SK-N-MC (cell line): Measurements from ENCODE around the gene SCD5.

Experiments
- DNase-seq: peaks from one replicate; pipeline ENCODE4 v3.0.0-alpha.2; 2011; ENCODE audit warnings: low read depth, low spot score
- H3K27ac ChIP-seq: fragments of 200-600 bp; sonication (generic); 2 replicates; pipeline ENCODE4 v1.5.1; 2016; ENCODE audit warnings: mixed run types
- H3K36me3 ChIP-seq: fragments of 200-600 bp; sonication (generic); 2 replicates; pipeline ENCODE4 v1.6.1; 2017; ENCODE audit warnings: antibody characterized with exemption, low read length, mixed read lengths; ENCODE audit not compliant: insufficient read depth
- H3K4me3 ChIP-seq: fragments of 200-600 bp; sonication (generic); 2 replicates; pipeline ENCODE4 v1.5.1; 2016
- H3K9ac ChIP-seq: fragments of 200-600 bp; sonication (generic); 2 replicates; pipeline ENCODE4 v1.8.0; 2017; ENCODE audit warnings: mixed run types, mixed read lengths; ENCODE audit not compliant: insufficient read length
- H3K9me3 ChIP-seq: fragments of 200-600 bp; sonication (generic); 2 replicates; pipeline ENCODE4 v1.6.1; 2017; ENCODE audit warnings: low read depth, mild to moderate bottlenecking, antibody characterized with exemption, low read length, moderate library complexity, mixed read lengths
- EZH2 ChIP-seq: fragments of 200-600 bp; sonication (generic); IDR thresholded peaks from one replicate; pipeline ENCODE4 v1.6.1; 2017; ENCODE audit warnings: antibody characterized with exemption
- FOXP2 ChIP-seq: optimal IDR thresholded peaks from 2 replicates; pipeline ENCODE3; 2011; ENCODE audit warnings: mild to moderate bottlenecking, moderate library complexity; ENCODE audit not compliant: insufficient read depth; ENCODE audit errors: extremely low read length, control extremely low read depth
- POLR2AphosphoS5 ChIP-seq: IDR thresholded peaks from 2 replicates; pipeline ENCODE4 v1.6.1; 2012; ENCODE audit warnings: mild to moderate bottlenecking, low read depth, low read length, borderline replicate concordance

Gene SCD5

DNA sequence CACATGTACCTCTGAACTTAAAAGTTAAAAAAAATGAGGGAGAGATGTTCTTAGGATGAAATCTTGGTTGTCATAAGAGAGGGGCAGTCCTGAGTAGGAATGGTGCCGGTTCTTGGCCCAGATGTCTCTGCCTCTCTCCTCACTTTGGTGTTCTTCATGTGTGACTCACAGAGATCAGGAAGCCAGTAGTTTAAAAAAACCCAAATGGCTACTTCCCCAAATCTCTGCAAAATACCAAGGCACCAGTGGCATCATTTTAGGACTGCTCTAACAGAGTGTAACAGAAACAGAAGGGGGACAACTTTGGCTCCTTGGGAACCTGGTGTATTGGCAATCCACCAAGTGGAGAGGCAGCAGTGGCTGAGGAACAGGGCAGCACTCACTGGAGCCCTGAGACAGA lies 116.8 kb downstream of the SCD5 start:
- no peak overlapping the region for H3K4me3 ChIP-seq
- no peak for DNase-seq
- TF ChIP-seq FOXP2 (no peak), POLR2AphosphoS5 (no peak), EZH2 (no peak)
- H3K36me3 ChIP-seq, result no peaks in the 10 kb centered on the region; the same call in 1 of the 2 replicates
- no peak overlapping the region for H3K9ac ChIP-seq
- no peaks in the 10 kb centered on the region for H3K9me3 ChIP-seq
- no peak overlapping the region for H3K27ac ChIP-seq

DNA sequence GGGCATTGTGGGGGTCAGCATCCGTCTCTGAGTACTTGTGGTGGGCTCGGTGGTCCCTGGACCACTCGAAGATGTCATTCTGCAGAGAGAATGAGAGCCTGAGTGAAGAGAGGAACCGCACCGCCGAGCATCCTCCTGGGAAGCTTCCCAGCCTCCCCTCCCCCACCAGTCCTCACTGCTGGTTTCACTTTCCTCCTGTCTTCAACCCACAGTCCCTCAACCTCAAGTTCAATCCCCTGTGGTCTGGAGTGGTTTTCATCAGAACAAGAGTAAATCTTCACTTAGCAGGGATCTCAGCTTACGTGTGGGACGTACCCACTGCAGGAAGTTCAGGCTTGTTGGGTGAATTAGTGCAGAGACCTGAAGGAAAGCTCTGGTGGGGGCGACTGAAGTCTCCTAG lies 117.8 kb downstream of the SCD5 start:
- Histone ChIP-seq H3K27ac (no peak overlapping the region), H3K9ac (no peak overlapping the region), H3K4me3 (no peak overlapping the region), H3K9me3 (no peaks in the 10 kb centered on the region), H3K36me3 (no peaks in the 10 kb centered on the region; the same call in 1 of the 2 replicates)
- no peak for TF ChIP-seq EZH2
- no peak for TF ChIP-seq POLR2AphosphoS5
- TF ChIP-seq FOXP2, result no peak
- no peak for DNase-seq

DNA sequence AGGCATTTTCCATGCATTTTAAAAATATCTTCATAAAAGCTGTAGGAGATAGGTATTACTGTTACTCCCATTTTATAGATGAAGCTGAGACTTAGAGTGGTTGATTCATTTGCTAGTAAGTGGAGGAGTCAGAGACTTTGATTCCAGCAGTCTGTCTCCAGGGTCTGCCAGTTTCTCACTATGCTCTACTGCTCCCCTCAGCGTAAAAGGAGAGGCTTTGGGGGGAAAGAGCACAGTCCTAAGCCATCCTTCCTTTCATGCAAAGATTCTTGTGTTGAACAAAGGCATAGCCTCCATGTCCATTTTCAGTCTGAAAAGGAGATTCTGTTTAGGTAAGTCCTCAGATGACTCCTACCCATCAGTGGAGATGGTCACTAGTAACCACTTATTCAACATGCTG lies 119.1 kb downstream of the SCD5 start:
- DNase-seq, result no peak
- no peaks in the 10 kb centered on the region; the same call in 1 of the 2 replicates for H3K36me3 ChIP-seq
- H3K27ac ChIP-seq, result no peak overlapping the region
- no peak for TF ChIP-seq EZH2
- no peak for TF ChIP-seq POLR2AphosphoS5
- no peak for TF ChIP-seq FOXP2
- H3K4me3 ChIP-seq, result no peak overlapping the region
- no peak overlapping the region for H3K9ac ChIP-seq
- H3K9me3 ChIP-seq, result no peaks in the 10 kb centered on the region

DNA sequence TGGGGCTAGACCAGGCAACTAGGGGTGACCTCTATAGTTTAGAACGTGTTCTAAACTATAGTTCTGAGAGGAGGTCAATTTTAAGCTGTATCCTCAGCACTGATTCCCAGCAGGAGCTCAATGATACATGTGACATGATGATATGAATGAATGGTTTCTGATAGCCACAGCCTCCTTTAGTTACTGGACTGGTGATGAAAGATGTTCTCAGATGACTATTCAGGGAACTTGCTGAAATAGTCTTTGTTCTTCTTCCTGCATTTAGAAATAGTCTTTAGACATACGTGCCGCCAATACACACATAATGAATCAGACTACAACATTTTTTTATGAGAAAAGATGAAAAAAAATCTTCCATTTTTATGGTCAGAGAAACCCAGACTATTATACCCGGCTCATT lies 120.5 kb downstream of the SCD5 start:
- no peak overlapping the region for H3K27ac ChIP-seq
- DNase-seq, result no peak
- TF ChIP-seq EZH2, result no peak
- no peak for TF ChIP-seq POLR2AphosphoS5
- no peak for TF ChIP-seq FOXP2

DNA sequence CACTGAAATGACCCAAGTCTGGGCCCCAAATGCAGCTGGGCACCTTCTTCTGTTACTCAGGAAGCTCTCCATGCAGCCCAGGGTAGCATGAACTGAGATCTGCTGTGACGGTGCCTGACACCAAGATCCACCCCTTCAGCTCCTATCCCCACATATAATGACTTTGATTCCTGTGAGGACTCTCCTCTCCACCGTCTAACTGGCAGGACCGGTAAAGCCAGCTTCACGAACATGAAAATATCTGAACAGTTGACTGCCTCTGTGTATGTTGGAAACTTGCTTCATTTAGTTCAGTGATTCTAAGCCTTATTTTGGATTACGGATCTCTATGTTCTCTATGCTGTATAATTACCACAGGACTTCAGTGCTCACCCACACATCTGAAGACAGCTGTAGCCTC lies 121.3 kb downstream of the SCD5 start:
- no peaks in the 10 kb centered on the region; the same call in 1 of the 2 replicates for H3K36me3 ChIP-seq
- no peak overlapping the region for H3K4me3 ChIP-seq
- H3K9ac ChIP-seq, result no peak overlapping the region
- no peak for TF ChIP-seq FOXP2
- no peak for TF ChIP-seq EZH2
- TF ChIP-seq POLR2AphosphoS5, result no peak
- DNase-seq, result no peak
- H3K9me3 ChIP-seq, result no peaks in the 10 kb centered on the region
- no peak overlapping the region for H3K27ac ChIP-seq

More for the DNA sequence above, 120.5 kb downstream of the SCD5 start:
- Histone ChIP-seq H3K9me3 (no peaks in the 10 kb centered on the region), H3K36me3 (no peaks in the 10 kb centered on the region; the same call in 1 of the 2 replicates), H3K9ac (no peak overlapping the region), H3K4me3 (no peak overlapping the region)

DNA sequence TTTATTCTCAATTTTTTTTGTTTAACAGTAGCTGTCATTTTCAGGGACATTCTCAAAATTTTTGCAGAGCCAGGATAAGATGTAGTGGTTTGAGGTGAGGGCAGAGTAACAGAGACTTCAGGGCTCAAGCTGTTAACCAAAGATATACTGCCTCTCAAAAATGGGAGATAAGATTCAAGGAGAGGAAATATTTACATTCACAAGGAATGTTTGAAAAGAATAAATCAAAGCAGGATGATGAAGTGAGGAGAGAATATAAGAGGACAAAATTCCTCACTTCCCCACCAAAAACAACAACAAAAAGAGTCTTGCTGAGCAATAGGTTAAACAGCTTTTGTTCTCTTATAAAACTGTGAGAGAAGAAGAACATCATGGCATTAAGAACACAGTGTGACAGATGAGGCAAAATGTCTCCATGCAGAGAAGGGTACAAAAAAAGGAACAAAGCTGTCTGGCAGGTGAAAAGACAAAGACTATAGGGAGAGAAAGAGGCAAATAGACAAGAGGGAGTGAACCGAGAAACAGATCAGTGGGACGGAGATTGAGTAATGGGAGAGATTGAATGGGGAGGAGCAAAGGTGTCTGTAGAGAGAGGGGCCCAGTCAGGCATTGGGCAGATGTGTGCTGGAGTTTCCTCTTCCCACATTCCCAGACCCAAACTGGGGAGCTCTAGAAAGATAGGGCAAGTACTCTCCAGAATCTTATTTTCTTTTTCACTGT lies 130.7 kb downstream of the SCD5 start:
- TF ChIP-seq FOXP2, result no peak
- TF ChIP-seq POLR2AphosphoS5, result no peak
- TF ChIP-seq EZH2, result no peak
- H3K9ac ChIP-seq, result no peak overlapping the region
- no peak overlapping the region for H3K27ac ChIP-seq
- H3K9me3 ChIP-seq, result no peaks in the 10 kb centered on the region
- DNase-seq, result no peak
- H3K36me3 ChIP-seq, result no peaks in the 10 kb centered on the region
- no peak overlapping the region for H3K4me3 ChIP-seq

DNA sequence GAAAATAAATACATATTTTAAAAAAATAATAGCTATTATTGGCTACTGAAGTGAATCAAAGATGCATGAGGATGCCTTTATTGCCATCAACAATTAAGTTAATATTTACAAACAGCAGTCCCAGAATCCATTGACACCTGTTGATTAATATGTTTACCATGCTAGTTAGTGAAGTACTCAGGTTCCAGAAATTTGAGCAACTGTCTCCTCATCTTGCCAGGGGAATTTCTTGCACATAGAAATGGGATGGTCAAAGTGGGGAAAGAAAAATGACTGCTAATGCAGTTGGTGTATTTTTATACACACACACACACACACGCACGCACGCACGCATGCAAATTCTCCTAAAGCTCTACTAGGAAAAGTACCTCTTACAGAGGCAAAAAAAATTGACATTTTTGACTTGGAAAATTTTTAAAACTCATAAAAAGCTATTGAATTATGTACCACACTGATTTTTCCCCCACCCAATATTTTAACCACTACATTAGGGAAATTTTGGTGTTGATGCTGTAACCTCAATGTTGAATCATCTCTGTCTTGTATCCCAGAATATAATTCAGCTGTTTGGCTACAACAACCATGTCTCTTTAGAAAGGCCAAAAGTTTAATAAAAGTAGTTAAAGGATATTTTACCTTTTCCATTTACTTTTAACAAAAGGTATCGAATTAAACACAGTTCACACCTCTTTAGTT lies 131.5 kb downstream of the SCD5 start:
- no peak overlapping the region for H3K27ac ChIP-seq
- no peak overlapping the region for H3K4me3 ChIP-seq
- DNase-seq, result no peak
- no peak overlapping the region for H3K9ac ChIP-seq
- H3K36me3 ChIP-seq, result no peaks in the 10 kb centered on the region
- no peaks in the 10 kb centered on the region for H3K9me3 ChIP-seq
- TF ChIP-seq EZH2 (no peak), FOXP2 (no peak), POLR2AphosphoS5 (no peak)

DNA sequence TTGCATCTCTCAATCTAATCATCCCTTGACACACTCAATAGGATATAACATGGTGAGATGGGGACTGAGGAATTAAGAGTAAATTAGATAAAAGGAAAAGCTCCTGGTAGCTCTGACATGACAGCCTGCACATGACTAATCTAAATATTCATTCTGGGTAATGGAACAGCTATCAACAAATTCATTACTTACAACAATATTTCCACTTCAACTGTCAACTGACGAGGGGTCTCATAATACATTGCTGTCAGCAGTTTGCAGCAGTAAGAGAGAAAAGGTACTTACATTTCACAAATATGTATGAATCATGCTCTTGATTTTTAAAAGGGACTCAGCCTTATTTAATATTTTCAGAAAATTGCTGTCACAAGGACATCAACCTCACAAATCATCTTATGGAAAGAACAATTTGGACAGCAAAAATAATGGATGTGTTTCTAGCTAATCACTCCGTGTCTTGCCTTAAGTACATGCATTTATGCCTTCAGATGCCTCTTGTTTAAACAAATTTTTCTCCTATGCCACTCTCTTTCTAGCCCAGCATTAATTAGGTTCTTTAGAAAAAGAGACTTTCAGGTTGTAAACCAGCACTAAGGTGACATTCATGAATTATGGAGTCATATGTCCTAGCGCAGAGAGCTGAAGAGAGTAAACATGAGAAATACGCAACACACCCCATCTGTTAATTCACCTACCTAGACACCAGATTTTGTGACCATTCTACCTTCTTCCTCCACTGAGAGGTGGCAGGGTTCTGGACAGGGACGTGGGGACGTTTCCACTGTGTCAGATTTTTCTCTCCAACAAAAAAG lies 137.2 kb downstream of the SCD5 start:
- H3K9ac ChIP-seq, result no peak overlapping the region
- H3K27ac ChIP-seq, result no peak overlapping the region
- DNase-seq, result no peak
- TF ChIP-seq POLR2AphosphoS5, result no peak
- TF ChIP-seq FOXP2, result no peak
- TF ChIP-seq EZH2, result no peak
- H3K36me3 ChIP-seq, result no peaks in the 10 kb centered on the region
- H3K4me3 ChIP-seq, result no peak overlapping the region
- H3K9me3 ChIP-seq, result no peaks in the 10 kb centered on the region
